ENCODE results near the gene OSR1. TPM values are rescaled to one million over a fixed set of nuclear protein-coding genes. Genes with fewer than 3 reads are reported as not detected.

Gene OSR1
- total and polyA plus RNA-seq, 9 of the 15 experiments (the other 6 are each of a cell fraction or from before 2014, with no cell fraction given) = not detected

DNA sequence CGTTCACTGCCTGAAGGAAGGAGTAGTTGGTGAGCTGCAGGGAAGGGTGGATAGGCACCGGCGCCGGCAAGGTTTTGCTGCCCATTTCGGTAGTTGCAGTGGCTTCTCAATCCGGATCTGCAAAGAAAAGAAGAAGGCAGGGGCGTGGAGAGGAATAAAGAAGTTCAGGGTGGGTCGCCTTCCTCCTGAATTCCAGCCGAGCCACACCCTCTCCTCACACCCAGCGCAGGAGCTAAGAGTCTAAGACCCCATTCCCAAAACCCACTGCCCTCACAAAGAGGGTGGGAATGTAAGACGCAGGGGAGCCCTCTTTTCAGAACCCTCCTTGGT is 4.7 kb downstream of the OSR1 start:
- H3K9ac ChIP-seq (ENCODE audit: insufficient read depth in 1 of 2, low read depth in 2 of 2, low read length in 2 of 2) = no peak overlapping the region
- no peak overlapping the region for H3K4me2 ChIP-seq (ENCODE audit: insufficient read depth, low read length)
- peaks cover 53 to 86% of the 10 kb centered on the region in 2 experiments; a peak in 4 of 5 replicates for H3K27me3 ChIP-seq (ENCODE audit: control insufficient read depth in 2 of 2, insufficient read depth in 2 of 2, low read length in 2 of 2)
- ChIA-PET CTCF (ENCODE audit: low intra/inter-chr PET ratio) (no interaction called here), POLR2A (no interaction called here)
- no peak for DNase-seq (ENCODE audit: extremely low read depth in 1 of 4, low spot score in 3 of 4)
- H4K20me1 ChIP-seq (replicated peaks; ENCODE audit: control insufficient read depth, insufficient read depth, low read length) = 0 out of 2 replicates have a peak, but pooled peaks cover 4% of the 10 kb centered on the region
- H3K4me1 ChIP-seq (replicated peaks in 1 of 2; ENCODE audit: control insufficient read depth in 2 of 2, insufficient read depth in 2 of 2, low read length in 2 of 2) = peaks cover 0 to 21% of the 10 kb centered on the region in 2 experiments; a peak in 2 of 5 replicates
- no peaks in the 10 kb centered on the region for H3K79me2 ChIP-seq (ENCODE audit: control insufficient read depth, insufficient read depth, low read length)
- no peak overlapping the region for H3K27ac ChIP-seq (ENCODE audit: extremely low read depth, low read depth, low read length)
- no peak overlapping the region for H2AFZ ChIP-seq (ENCODE audit: low read depth, low read length)
- intact Hi-C loops (cut with micrococcal nuclease) = no loop called here
- 1% methylated on average over 11 of the region's 11 CpGs for WGBS (ENCODE audit: insufficient coverage, low coverage, missing lambda C conversion rate)
- TF ChIP-seq IRF2 (CRISPR knock-in tag; IDR thresholded peaks at IDR 0.05) (no peak), PHB2 (IDR thresholded peaks at IDR 0.05; ENCODE audit: low read depth) (no peak), SRSF3 (IDR thresholded peaks at IDR 0.05; ENCODE audit: insufficient read depth, low read length) (no peak), TAL1 (IDR thresholded peaks at IDR 0.05) (no peak), BRD9 (IDR thresholded peaks at IDR 0.05; ENCODE audit: low read depth, partially characterized antibody) (no peak), CREB3L1 (IDR thresholded peaks at IDR 0.05; ENCODE audit: borderline replicate concordance, low read depth) (no peak), ZFP36 (IDR thresholded peaks at IDR 0.05; ENCODE audit: low read depth, low read length, partially characterized antibody) (no peak)
- TF ChIP-seq, protein P1, sequence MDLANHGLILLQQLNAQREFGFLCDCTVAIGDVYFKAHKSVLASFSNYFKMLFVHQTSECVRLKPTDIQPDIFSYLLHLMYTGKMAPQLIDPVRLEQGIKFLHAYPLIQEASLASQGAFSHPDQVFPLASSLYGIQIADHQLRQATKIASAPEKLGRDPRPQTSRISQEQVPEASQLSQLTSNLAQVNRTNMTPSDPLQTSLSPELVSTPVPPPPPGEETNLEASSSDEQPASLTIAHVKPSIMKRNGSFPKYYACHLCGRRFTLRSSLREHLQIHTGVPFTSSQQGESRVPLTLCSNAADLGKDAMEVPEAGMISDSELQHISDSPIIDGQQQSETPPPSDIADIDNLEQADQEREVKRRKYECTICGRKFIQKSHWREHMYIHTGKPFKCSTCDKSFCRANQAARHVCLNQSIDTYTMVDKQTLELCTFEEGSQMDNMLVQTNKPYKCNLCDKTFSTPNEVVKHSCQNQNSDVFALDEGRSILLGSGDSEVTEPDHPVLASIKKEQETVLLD (IDR thresholded peaks at IDR 0.05) = no peak
- TF ChIP-seq, protein P2, sequence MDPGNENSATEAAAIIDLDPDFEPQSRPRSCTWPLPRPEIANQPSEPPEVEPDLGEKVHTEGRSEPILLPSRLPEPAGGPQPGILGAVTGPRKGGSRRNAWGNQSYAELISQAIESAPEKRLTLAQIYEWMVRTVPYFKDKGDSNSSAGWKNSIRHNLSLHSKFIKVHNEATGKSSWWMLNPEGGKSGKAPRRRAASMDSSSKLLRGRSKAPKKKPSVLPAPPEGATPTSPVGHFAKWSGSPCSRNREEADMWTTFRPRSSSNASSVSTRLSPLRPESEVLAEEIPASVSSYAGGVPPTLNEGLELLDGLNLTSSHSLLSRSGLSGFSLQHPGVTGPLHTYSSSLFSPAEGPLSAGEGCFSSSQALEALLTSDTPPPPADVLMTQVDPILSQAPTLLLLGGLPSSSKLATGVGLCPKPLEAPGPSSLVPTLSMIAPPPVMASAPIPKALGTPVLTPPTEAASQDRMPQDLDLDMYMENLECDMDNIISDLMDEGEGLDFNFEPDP (CRISPR knock-in tag; IDR thresholded peaks at IDR 0.05) = no peak
- TF ChIP-seq, protein P3, sequence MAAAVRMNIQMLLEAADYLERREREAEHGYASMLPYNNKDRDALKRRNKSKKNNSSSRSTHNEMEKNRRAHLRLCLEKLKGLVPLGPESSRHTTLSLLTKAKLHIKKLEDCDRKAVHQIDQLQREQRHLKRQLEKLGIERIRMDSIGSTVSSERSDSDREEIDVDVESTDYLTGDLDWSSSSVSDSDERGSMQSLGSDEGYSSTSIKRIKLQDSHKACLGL (CRISPR knock-in tag; IDR thresholded peaks at IDR 0.05; ENCODE audit: borderline replicate concordance, poor library complexity, severe bottlenecking) = no peak
- in situ Hi-C loops (cut with MboI) = loop anchor here (10.0 to 25.0 kb wide), 2 partner anchors 511 to 916 kb away; no protein-coding TSS in a partner anchor
- H3K9me3 ChIP-seq (replicated peaks; ENCODE audit: control insufficient read depth, insufficient read depth, low read depth, low read length) = no peaks in the 10 kb centered on the region
- no peaks in the 10 kb centered on the region for H3K9me1 ChIP-seq (ENCODE audit: control insufficient read depth, insufficient read depth, low read length)
- H3K4me3 ChIP-seq = no peak overlapping the region
- no peak for FAIRE-seq
- ATAC-seq = no peak
- no TSS peak for BruUV-seq (replicated peaks)
- no peaks in the 10 kb centered on the region for H3K36me3 ChIP-seq (ENCODE audit: control insufficient read depth, insufficient read depth, low read length)
